Measurements from ENCODE around the gene BCAT1.

DNA sequence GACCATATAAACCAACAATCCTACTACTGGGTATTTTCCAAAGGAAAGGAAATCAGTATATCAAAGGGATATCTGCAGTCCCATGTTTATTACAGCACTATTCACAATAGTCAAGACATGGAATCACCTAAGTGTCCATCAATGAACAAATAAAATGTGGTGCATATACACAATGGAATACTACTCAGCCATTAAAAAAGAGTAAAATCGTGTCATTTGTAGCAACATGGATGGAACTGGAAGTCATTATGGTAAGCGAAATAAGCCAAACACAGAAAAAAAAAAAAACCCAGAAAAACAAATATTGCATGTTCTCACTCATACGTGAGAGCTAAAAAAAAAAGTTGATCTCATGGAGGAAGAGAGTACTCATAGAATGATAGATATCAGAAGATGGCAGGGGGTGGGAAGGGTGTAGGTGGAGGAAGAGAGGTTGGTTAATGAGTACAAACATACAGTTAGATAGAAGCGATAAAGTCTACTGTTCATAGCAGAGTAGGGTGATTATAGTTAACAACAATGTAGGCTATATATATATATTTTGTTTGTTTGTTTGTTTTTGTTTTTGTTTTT, 49.3 kb downstream of the BCAT1 start:
- TF ChIP-seq CREB1 (CRISPR knock-in tag; IDR thresholded peaks at IDR 0.05; ENCODE audit: low read depth) (no peak), POLR2AphosphoS5 (IDR thresholded peaks at IDR 0.05; ENCODE audit: low read depth) (no peak), EZH2phosphoT487 (IDR thresholded peaks at IDR 0.05; ENCODE audit: unreplicated experiment) (no peak), EZH2 (IDR thresholded peaks at IDR 0.05; ENCODE audit: low read depth, unreplicated experiment) (no peak), STAT1 (IDR thresholded peaks at IDR 0.05; ENCODE audit: unreplicated experiment) (no peak), JUNB (IDR thresholded peaks at IDR 0.05; ENCODE audit: unreplicated experiment) (no peak), ZNF114 (CRISPR knock-in tag; IDR thresholded peaks at IDR 0.05) (no peak)
- TF ChIP-seq, protein P1, sequence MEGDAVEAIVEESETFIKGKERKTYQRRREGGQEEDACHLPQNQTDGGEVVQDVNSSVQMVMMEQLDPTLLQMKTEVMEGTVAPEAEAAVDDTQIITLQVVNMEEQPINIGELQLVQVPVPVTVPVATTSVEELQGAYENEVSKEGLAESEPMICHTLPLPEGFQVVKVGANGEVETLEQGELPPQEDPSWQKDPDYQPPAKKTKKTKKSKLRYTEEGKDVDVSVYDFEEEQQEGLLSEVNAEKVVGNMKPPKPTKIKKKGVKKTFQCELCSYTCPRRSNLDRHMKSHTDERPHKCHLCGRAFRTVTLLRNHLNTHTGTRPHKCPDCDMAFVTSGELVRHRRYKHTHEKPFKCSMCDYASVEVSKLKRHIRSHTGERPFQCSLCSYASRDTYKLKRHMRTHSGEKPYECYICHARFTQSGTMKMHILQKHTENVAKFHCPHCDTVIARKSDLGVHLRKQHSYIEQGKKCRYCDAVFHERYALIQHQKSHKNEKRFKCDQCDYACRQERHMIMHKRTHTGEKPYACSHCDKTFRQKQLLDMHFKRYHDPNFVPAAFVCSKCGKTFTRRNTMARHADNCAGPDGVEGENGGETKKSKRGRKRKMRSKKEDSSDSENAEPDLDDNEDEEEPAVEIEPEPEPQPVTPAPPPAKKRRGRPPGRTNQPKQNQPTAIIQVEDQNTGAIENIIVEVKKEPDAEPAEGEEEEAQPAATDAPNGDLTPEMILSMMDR (conservative IDR thresholded peaks at IDR 0.05; ENCODE audit: low read depth in 2 of 2): no peak
- TF ChIP-seq, protein P2, sequence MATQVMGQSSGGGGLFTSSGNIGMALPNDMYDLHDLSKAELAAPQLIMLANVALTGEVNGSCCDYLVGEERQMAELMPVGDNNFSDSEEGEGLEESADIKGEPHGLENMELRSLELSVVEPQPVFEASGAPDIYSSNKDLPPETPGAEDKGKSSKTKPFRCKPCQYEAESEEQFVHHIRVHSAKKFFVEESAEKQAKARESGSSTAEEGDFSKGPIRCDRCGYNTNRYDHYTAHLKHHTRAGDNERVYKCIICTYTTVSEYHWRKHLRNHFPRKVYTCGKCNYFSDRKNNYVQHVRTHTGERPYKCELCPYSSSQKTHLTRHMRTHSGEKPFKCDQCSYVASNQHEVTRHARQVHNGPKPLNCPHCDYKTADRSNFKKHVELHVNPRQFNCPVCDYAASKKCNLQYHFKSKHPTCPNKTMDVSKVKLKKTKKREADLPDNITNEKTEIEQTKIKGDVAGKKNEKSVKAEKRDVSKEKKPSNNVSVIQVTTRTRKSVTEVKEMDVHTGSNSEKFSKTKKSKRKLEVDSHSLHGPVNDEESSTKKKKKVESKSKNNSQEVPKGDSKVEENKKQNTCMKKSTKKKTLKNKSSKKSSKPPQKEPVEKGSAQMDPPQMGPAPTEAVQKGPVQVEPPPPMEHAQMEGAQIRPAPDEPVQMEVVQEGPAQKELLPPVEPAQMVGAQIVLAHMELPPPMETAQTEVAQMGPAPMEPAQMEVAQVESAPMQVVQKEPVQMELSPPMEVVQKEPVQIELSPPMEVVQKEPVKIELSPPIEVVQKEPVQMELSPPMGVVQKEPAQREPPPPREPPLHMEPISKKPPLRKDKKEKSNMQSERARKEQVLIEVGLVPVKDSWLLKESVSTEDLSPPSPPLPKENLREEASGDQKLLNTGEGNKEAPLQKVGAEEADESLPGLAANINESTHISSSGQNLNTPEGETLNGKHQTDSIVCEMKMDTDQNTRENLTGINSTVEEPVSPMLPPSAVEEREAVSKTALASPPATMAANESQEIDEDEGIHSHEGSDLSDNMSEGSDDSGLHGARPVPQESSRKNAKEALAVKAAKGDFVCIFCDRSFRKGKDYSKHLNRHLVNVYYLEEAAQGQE (IDR thresholded peaks at IDR 0.05; ENCODE audit: unreplicated experiment): no peak
- TF ChIP-seq, protein P3, sequence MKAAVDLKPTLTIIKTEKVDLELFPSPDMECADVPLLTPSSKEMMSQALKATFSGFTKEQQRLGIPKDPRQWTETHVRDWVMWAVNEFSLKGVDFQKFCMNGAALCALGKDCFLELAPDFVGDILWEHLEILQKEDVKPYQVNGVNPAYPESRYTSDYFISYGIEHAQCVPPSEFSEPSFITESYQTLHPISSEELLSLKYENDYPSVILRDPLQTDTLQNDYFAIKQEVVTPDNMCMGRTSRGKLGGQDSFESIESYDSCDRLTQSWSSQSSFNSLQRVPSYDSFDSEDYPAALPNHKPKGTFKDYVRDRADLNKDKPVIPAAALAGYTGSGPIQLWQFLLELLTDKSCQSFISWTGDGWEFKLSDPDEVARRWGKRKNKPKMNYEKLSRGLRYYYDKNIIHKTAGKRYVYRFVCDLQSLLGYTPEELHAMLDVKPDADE (IDR thresholded peaks at IDR 0.05): no peak
